Tibial nerve (tissue), 4 donors: Measurements from ENCODE around the gene TNRC6A.

Experiments used
- CTCF ChIP-seq, 5 experiments: fragments of 200-600 bp in 3 of 5; fragments of 450-650 bp in 2 of 5; sonication (generic) in 3 of 5; IDR thresholded peaks; one replicate each; pipeline ENCODE4 v1.5.1; 2016 to 2019; ENCODE audit warnings: antibody characterized with exemption in 5 of 5, mild to moderate bottlenecking in 3 of 5, moderate library complexity in 2 of 5
- EP300 ChIP-seq, 2 donors: sonication (generic); formaldehyde crosslinking; IDR thresholded peaks; one replicate each; pipeline ENCODE4 v1.6.1; 2017; ENCODE audit warnings: antibody characterized with exemption in 2 of 2, mild to moderate bottlenecking in 1 of 2
- POLR2A ChIP-seq, 2 donors: fragments of 450-650 bp; IDR thresholded peaks; one replicate each; pipeline ENCODE4 v1.6.1; 2017; ENCODE audit warnings: antibody characterized with exemption in 2 of 2, mild to moderate bottlenecking in 2 of 2, moderate library complexity in 2 of 2

DNA sequence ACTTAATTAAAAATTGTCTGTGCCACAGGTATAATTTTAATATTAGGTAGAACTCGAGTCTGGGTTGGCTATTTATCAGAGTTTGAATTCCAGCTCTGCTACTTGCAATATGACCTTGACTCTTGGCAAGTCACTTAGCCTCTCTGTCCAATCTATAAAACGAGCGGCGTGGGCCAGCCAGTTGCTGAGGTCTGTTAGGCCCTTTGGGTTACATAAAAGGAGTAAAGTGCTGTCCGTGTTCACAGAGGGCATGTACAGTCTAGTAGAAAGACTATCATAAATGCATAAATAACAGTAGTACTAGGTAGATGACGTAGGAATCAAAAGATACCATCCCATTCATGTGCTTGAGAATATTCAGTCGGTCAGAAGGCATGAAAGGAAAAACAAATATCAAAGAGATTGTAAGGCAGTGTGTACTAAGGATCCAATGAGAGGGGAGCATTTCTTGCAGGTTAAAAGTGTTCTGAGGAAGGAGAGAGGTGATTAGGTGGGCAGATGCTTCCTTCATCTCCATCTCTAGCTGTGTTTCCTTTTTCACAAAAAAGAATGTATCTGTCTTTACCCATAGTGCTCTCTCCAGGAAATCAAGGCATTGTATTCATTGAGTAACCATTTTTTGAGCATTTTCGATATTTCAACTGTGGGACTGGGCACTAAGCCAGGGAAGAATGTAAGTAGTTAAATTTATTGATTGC is 2.4 kb downstream of the TNRC6A start:
- TF ChIP-seq CTCF (IDR thresholded peaks at IDR 0.05) (no peak), POLR2A (IDR thresholded peaks at IDR 0.05) (no peak), EP300 (IDR thresholded peaks at IDR 0.05) (no peak)
